C4-2B (cell line): ENCODE measurements around the gene ZFX.
"Not testable (repeated sequence)": the region's sequence is repeated elsewhere in the genome, so short reads cannot be mapped to it uniquely, and the experiment has no call there.

Experiments
- H3K27ac ChIP-seq: fragments of 450-650 bp; 2 replicates; pipeline ENCODE4 v1.5.1; 2017
- ZFX ChIP-seq: fragments of 450-650 bp; IDR thresholded peaks from 2 replicates; pipeline ENCODE4 v1.6.1; 2017
- TF ChIP-seq, protein P1 (sequence below): fragments of 450-650 bp; conservative IDR thresholded peaks from 2 replicates; pipeline ENCODE4 v1.5.1; 2017; ENCODE audit warnings: mild to moderate bottlenecking

Gene ZFX

DNA sequence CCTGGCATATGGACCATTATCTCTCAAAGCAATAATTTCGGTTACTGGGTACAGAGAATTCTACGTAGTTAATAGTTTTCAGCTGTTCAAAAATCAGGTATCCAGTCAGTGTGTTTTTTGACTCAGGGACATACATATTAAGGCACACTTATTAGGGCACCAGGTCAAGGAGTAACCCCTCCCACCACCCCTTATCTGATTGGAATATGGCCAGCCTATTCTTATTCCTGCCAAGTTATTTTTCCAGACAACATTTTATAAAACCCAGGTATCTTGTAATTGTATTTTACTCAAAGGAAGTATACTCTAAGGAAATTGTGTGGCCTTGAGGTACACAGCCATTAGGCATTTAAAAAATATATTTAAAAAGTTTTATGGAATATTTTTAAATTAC lies 4.3 kb downstream of the ZFX start:
- TF ChIP-seq, protein P1, sequence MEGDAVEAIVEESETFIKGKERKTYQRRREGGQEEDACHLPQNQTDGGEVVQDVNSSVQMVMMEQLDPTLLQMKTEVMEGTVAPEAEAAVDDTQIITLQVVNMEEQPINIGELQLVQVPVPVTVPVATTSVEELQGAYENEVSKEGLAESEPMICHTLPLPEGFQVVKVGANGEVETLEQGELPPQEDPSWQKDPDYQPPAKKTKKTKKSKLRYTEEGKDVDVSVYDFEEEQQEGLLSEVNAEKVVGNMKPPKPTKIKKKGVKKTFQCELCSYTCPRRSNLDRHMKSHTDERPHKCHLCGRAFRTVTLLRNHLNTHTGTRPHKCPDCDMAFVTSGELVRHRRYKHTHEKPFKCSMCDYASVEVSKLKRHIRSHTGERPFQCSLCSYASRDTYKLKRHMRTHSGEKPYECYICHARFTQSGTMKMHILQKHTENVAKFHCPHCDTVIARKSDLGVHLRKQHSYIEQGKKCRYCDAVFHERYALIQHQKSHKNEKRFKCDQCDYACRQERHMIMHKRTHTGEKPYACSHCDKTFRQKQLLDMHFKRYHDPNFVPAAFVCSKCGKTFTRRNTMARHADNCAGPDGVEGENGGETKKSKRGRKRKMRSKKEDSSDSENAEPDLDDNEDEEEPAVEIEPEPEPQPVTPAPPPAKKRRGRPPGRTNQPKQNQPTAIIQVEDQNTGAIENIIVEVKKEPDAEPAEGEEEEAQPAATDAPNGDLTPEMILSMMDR: no peak
- no peak for TF ChIP-seq ZFX
- H3K27ac ChIP-seq: no peak overlapping the region

DNA sequence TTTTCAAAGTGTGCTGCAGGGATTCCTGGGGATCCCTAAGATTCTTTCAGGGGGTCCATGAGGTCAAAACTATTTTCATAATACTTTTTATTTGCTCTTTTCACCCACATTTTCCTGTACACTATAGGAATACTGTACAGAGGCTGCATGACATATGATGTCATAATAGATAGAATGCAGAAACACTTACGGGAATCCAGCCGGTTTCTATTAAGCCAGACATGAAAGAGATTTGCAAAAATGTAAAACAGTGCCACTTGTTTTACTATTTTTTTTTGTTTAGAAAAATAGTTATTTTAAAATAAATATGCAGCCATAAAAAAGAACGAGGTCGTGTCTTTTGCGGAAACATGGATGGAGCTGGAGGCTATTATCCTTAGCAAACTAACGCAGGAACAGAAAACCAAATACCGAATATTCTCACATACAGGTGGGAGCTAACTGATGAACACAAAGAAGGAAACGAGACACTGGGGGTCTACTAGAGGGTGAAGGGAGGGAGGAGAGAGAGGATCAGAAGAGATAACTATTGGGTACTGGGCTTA lies 5.0 kb downstream of the ZFX start:
- no peak for TF ChIP-seq ZFX
- TF ChIP-seq, protein P1: no peak
- no peak overlapping the region for H3K27ac ChIP-seq

DNA sequence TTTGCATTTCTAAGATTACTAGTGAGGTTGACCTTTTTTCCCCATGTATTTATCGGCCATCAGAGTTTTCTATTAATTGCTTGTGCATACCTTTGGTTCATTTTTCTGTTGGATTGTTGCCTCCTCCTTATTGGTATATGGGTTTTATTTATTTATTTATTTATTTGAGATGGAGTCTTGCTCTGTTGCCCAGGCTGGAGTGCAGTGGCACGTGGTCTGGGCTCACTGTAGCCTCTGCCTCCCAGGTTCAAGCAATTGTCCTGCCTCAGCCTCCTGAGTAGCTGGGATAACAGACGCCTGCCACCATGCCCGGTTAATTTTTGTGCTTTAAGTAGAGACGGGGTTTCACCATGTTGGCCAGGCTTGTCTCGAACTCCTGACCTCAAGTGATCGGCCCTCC lies 6.2 kb downstream of the ZFX start:
- H3K27ac ChIP-seq: not testable (repeated sequence)

DNA sequence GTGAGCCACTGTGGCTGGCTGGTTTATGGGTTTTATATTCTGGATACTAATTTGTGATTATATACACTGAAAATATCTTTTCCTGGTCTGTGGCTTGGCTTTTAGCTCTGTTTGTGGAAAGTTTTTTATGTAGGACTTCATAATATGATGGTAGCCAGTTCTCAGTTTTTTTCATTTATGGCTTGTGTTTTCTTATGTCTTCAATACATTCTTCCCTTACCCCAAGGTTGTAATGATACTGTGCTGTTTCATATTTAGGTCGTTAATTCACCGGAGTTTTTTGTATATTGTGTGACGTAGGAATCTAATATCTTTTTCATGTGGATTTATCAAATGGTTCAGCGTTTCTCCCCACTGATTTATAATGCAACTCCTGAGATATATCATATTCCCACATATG lies 6.6 kb downstream of the ZFX start:
- TF ChIP-seq, protein P1: no peak
- no peak for TF ChIP-seq ZFX
- no peak overlapping the region for H3K27ac ChIP-seq

DNA sequence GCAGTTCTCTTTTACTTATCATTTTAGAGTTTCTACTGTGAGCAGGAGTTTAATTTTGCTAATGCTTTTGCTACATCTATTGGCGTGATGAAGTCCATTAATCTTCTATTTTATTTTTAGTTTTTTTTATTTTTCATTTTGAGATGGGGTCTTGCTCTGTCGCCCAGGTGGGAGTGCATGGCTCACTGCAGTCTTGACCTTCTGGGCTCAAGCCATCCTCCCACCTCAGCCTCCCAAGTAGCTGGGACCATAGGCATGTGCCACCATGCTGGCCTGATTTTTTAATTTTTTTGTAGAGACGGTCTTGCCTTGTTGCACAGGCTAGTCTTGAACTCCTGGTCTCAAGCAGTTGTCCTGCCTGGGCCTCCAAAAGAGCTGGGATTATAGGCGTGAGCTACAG lies 9.4 kb downstream of the ZFX start:
- TF ChIP-seq, protein P1: no peak
- no peak for TF ChIP-seq ZFX
- no peak overlapping the region for H3K27ac ChIP-seq

DNA sequence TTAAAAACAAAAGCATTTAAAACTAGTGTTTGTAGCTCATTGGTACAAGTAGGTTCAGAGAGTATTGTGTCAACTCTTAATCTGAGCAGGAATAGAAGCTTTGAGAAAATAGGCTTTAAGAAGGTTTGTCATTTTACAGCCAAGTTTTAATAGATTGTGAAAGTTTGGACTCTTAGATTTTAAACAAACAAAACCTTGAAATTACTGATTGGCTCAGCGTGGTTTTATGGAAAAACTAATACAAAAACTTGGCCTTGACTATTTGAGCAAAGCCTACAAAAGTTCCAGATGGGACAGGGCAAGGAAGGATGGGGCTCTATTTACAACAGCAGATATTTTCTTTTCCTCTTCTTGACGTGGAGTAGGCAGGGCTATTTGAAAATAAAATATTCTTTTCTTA lies 16.5 kb downstream of the ZFX start:
- TF ChIP-seq, protein P1: no peak
- no peak for TF ChIP-seq ZFX
- H3K27ac ChIP-seq: no peak overlapping the region

DNA sequence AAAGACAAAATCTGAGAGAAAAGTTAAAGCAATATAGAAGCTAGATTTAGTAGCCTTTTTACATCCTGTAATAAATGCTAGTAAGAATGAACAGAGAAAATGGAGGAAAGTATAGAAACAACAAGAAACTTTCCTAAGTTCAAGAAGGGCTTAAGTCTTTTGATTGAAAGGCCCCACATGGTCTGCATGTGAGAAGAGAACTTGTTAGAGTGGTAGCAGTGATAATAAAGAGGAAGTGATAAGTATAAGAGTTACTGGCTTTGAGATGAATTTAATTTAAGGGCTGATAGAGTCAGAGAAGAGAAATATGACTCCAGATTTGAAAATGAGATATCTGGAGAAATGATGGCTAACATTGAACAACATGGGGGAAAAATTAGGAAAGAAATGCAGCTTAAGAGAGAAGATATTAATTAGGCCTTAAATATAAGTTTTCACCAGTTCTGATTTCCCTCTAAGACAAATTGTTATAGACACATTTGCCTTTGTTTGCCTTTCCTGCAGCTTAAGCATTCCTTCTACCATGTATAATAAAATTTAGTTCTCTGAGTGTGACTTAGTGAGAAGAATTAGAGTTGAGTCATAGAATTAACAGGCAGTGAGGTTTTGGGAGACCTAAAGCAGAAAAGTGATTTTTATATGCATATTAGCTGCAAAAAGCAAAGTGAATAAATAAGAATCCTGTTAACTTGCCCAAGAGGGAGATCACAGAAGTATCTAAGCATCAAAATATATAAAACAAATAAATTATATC lies 18.4 kb downstream of the ZFX start:
- no peak overlapping the region for H3K27ac ChIP-seq
- no peak for TF ChIP-seq ZFX
- TF ChIP-seq, protein P1: no peak

DNA sequence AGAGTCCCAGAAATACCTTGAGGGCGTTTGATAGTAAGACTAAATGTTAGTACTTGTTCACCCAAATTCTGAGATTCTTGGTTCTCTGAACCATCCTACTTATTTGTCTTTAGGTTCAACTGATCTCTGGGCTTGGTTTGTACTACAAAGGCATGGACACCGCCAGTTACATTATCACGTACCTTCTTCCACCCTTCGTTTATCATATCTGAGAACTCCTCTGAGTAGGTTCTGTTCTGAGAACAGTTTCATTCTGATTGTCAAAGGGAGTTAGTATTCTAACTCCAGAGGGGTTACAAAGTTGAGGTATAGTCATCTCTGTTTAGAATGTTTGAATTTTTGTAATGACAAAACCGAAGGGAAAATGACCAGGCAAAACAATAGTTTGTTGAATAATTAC lies 19.3 kb downstream of the ZFX start:
- no peak overlapping the region for H3K27ac ChIP-seq
- no peak for TF ChIP-seq ZFX
- TF ChIP-seq, protein P1: no peak
